Ovary (tissue), 9 donors: Measurements from ENCODE around the gene GPC6. TPM values are rescaled to one million over a fixed set of nuclear protein-coding genes. Genes with fewer than 3 reads are reported as not detected.

ENCODE experiments used
- DNase-seq, 5 donors: peaks; one replicate each; pipeline ENCODE4 v3.0.0-alpha.2; 2019 to 2020
- H3K27ac ChIP-seq, 2 donors: fragments of 200-600 bp; one replicate each; pipeline versions ENCODE4 v1.5.1 to v1.8.0; 2019 to 2022
- H3K27me3 ChIP-seq: fragments of 200-600 bp; one replicate; pipeline ENCODE4 v1.8.0; 2022
- H3K36me3 ChIP-seq: fragments of 200-600 bp; sonication (generic); one replicate; pipeline ENCODE4 v1.5.1; 2019
- H3K4me1 ChIP-seq: one replicate; pipeline ENCODE4 v1.8.1; 2013; ENCODE audit warnings: mild to moderate bottlenecking, moderate library complexity; ENCODE audit not compliant: insufficient read depth
- H3K4me3 ChIP-seq: fragments of 200-600 bp; sonication (generic); one replicate; pipeline ENCODE4 v1.5.1; 2017
- H3K9me3 ChIP-seq, 2 donors: fragments of 200-600 bp in 1 of 2; sonication (generic) in 1 of 2; one replicate each; pipeline versions ENCODE4 v1.5.1 to v1.8.1; 2013 to 2019; ENCODE audit warnings: mild to moderate bottlenecking in 1 of 2, moderate library complexity in 1 of 2
- EP300 ChIP-seq: sonication (generic); formaldehyde crosslinking; IDR thresholded peaks from one replicate; pipeline ENCODE4 v1.6.1; 2017; ENCODE audit warnings: antibody characterized with exemption
- POLR2A ChIP-seq: fragments of 450-650 bp; IDR thresholded peaks from one replicate; pipeline ENCODE4 v1.6.1; 2017; ENCODE audit warnings: antibody characterized with exemption, mild to moderate bottlenecking, moderate library complexity
- WGBS, 3 donors: extraction: QIAGEN DNeasy Blood & Tissue Kit in 1 of 3; methylation state at CpG; one replicate each; pipeline versions ENCODE4 v1.1.5 to v1.1.7; 2013 to 2017; 5-methylcytosine and 5-hydroxymethylcytosine counted together
- intact Hi-C, 4 donors: fragments of 100-400 bp; cut with DNase I; formaldehyde crosslinking; loops; one replicate each; pipeline versions ENCODE4 v1.11.0 to v1.15.1; 2022 to 2023
- polyA plus RNA-seq, 2 donors: library from polyadenylated mRNA; stranded (reverse); fragments of 200-250 nt in 1 of 2; fragments of 350-450 nt in 1 of 2; fragmentation: Illumina TruSeq in 1 of 2; extraction: RNeasy Lipid Tissue Mini Kit (QIAGEN cat#74804) in 1 of 2; gene quantifications; one replicate each; pipeline ENCODE4 v1.2.3, GENCODE V29; 2013 to 2014
- total RNA-seq, 7 donors: library from RNA; depleted of rRNA in 2 of 7; stranded (reverse); fragments of >200 nt in 2 of 7; fragmentation: NEBNext Ultra II Directional in 3 of 7; extraction: Animal tissue kit (Norgen Biotek cat#: 25700) in 3 of 7; gene quantifications; one replicate each; pipeline versions ENCODE4 v1.1.0 to v1.2.4, GENCODE V29; 2016 to 2023
- TF ChIP-seq, protein P1 (sequence below), 3 donors: fragments of 450-650 bp in 2 of 3; fragments of 200-600 bp in 1 of 3; IDR thresholded peaks; one replicate each; pipeline versions ENCODE4 v1.5.1 to v1.8.0; 2016 to 2022; ENCODE audit warnings: antibody characterized with exemption in 3 of 3, mild to moderate bottlenecking in 1 of 3
- donor health status: DM: no; HTN: no; CAD: no; lungs with moderate emphysema.
- donor health status: DM: no; HTN: no; CAD: no.
- donor health status: Bipolar disorder and iron deficiency.
- donor health status: DM: yes; HTN: yes; CAD: no.
- donor health status: DM: no; HTN: no; CAD: no.
- donor health status: DM: yes; HTN: yes; CAD: no.

The GPC6 gene
- total and polyA plus RNA-seq, 9 donors = 4.3 to 22.3 (median 17.9) TPM

DNA sequence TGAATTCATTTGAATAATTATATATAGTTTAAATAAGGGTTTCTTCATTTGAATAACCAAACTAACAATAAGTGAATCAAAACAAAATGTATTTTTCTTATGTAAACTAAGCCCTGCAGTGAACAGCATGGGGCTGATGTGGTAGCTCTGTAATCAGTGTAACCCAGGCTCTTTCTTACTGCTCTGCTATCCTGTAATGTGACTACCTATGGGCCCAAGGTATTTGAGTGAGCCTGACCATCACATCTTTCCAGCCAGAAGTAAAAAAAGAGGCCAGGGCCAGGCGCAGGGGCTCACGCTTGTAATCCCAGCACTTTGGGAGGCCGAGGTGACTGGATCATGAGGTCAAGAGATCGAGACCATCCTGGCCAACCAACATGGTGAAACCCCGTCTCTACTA lies 758.3 kb downstream of the GPC6 start:
- intact Hi-C loops = no loop called here
- no peak for DNase-seq
- H3K9me3 ChIP-seq = no peaks in the 10 kb centered on the region
- 96 to 98% (median 96%) methylated on average over 5 of the region's 5 CpGs for WGBS, 3 donors
- H3K27ac ChIP-seq = no peak overlapping the region
- H3K27me3 ChIP-seq = no peaks in the 10 kb centered on the region
- no peaks in the 10 kb centered on the region for H3K4me1 ChIP-seq
- TF ChIP-seq, protein P1, sequence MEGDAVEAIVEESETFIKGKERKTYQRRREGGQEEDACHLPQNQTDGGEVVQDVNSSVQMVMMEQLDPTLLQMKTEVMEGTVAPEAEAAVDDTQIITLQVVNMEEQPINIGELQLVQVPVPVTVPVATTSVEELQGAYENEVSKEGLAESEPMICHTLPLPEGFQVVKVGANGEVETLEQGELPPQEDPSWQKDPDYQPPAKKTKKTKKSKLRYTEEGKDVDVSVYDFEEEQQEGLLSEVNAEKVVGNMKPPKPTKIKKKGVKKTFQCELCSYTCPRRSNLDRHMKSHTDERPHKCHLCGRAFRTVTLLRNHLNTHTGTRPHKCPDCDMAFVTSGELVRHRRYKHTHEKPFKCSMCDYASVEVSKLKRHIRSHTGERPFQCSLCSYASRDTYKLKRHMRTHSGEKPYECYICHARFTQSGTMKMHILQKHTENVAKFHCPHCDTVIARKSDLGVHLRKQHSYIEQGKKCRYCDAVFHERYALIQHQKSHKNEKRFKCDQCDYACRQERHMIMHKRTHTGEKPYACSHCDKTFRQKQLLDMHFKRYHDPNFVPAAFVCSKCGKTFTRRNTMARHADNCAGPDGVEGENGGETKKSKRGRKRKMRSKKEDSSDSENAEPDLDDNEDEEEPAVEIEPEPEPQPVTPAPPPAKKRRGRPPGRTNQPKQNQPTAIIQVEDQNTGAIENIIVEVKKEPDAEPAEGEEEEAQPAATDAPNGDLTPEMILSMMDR (IDR thresholded peaks at IDR 0.05) = no peak
- no peak for TF ChIP-seq POLR2A
- no peak overlapping the region for H3K4me3 ChIP-seq
- no peaks in the 10 kb centered on the region for H3K36me3 ChIP-seq

DNA sequence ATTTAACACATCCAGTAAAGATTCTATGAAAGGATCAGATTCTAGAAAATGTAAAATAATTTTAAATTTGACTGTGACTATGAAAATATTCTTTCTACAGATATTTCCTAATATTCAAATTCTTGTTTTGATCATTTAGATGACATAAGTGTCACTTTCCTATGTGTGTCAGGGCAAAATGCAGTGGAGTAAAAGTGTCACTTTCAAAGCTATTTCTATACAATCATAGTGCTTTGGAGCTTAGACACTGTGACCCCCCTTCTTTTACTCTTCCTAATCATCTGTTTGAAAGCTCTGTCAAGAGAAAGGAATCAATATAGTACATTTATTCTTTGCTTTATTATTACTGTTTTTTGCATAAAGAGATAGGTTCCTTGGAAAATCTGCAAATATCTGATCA lies 760.9 kb downstream of the GPC6 start:
- TF ChIP-seq POLR2A = no peak
- DNase-seq = no peak
- Histone ChIP-seq H3K36me3 (no peaks in the 10 kb centered on the region), H3K27ac (no peak overlapping the region), H3K9me3 (no peaks in the 10 kb centered on the region), H3K27me3 (no peaks in the 10 kb centered on the region), H3K4me3 (no peak overlapping the region), H3K4me1 (no peaks in the 10 kb centered on the region)
- intact Hi-C loops = no loop called here

DNA sequence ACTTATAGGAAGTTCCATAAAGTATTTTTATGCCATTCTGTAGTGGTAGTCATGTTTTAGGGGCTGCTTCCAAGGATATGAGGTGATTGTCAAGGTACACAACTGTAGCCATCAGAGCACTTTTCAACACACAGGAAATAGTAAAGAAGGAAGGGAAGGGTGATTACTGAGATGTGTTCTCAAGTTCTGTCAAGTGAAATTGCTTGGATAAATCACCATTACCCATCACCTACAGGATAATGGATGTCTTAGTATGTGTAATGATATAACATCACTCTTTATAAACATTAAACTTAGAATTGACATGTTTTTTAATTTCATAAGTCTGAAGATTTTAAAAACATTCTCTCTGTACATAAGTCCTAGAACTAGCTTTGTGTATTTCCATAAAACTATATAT lies 765.0 kb downstream of the GPC6 start:
- H3K27ac ChIP-seq = no peak overlapping the region
- no peak overlapping the region for H3K4me3 ChIP-seq
- H3K27me3 ChIP-seq = no peaks in the 10 kb centered on the region
- intact Hi-C loops = no loop called here
- TF ChIP-seq, protein P1 (IDR thresholded peaks at IDR 0.05) = no peak
- TF ChIP-seq POLR2A (no peak), EP300 (no peak)
- H3K4me1 ChIP-seq = no peaks in the 10 kb centered on the region
- DNase-seq = no peak
- no peaks in the 10 kb centered on the region for H3K9me3 ChIP-seq
- H3K36me3 ChIP-seq = no peaks in the 10 kb centered on the region

DNA sequence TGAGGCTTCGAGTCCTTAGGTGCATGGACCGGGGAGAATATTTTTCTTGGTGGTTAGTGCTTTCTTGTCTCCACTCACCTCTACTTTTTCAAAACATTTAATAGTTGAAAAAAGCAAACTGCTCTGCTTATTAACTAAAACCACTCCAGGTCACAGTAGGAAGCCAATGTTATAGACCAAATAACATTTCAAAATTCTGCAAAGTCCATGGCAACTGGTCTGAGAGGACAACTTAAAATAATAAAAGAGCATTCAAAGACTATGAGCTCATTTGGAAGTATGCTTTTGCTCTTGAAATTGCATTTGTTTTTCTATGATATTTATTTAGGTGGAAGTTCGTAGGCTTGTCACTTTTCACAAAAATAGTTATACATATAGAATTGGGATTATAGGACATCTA lies 769.9 kb downstream of the GPC6 start:
- WGBS, 3 donors = 94 to 96% (median 95%) methylated on average over 3 of the region's 3 CpGs
- TF ChIP-seq POLR2A (no peak), EP300 (no peak)
- TF ChIP-seq, protein P1 (IDR thresholded peaks at IDR 0.05) = no peak

DNA sequence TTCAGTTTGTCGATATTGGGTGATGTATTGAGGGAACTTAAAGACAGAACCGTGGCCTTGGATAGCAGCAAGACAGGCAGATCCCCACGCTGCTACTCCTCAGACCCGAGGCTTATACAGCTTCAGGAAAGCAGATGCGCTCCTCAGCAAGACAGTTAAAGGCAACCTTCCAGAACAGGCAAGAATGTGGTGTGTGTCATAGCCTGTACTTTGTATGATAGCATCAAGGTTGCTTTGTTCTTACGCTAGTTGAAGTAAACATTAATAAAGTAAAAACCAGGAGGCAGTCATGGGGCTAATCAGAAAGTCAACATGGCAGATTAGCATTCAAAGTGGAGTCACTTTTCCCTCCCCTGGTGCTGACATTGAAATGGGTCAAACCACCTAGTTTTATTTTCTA lies 779.7 kb downstream of the GPC6 start:
- no peak overlapping the region for H3K4me3 ChIP-seq
- no peak for DNase-seq
- H3K27me3 ChIP-seq = no peaks in the 10 kb centered on the region
- intact Hi-C loops = no loop called here
- TF ChIP-seq, protein P1 (IDR thresholded peaks at IDR 0.05) = no peak
- TF ChIP-seq POLR2A (no peak), EP300 (no peak)
- no peaks in the 10 kb centered on the region for H3K4me1 ChIP-seq
- WGBS, 3 donors = 78 to 86% (median 80%) methylated on average over 6 of the region's 6 CpGs
- H3K27ac ChIP-seq = no peak overlapping the region
- no peaks in the 10 kb centered on the region for H3K9me3 ChIP-seq
- no peaks in the 10 kb centered on the region for H3K36me3 ChIP-seq

More for the DNA sequence above, 769.9 kb downstream of the GPC6 start:
- no peaks in the 10 kb centered on the region for H3K36me3 ChIP-seq
- no peaks in the 10 kb centered on the region for H3K27me3 ChIP-seq
- H3K4me1 ChIP-seq = no peaks in the 10 kb centered on the region
- no peak overlapping the region for H3K4me3 ChIP-seq
- no peak for DNase-seq
- intact Hi-C loops = no loop called here
- H3K27ac ChIP-seq = no peak overlapping the region
- H3K9me3 ChIP-seq = no peaks in the 10 kb centered on the region
